ENCODE data around the gene ASS1. TPM values are rescaled to one million over a fixed set of nuclear protein-coding genes. Genes with fewer than 3 reads are reported as not detected.
A peak's percentile ranks its signal among the peaks of the same experiment; 100 is the strongest.
"Not testable (repeated sequence)": the region's sequence is repeated elsewhere in the genome, so short reads cannot be mapped to it uniquely, and the experiment has no call there.

Gene ASS1
- 100 to 1,000 TPM in 1 of 12 donors, 10 to 100 TPM in 10, not detected in 1; 37.6 to 134 (median 49.1) TPM for polyA plus RNA-seq (ENCODE audit: insufficient read length in 12 of 12)
- long read RNA-seq, donor 1, transcript ASS1-201 (15 exons, 1,564 nt) = major isoform, 140 of 349 reads
- long read RNA-seq, donor 1, partial matches to known transcripts = 207 of 349 reads
- long read RNA-seq, donor 1, other reads (novel, unspliced or antisense) = 0 of 349 reads
- long read RNA-seq, donor 2, transcript ASS1-201 (15 exons, 1,564 nt) = major isoform, 18 of 18 reads
- long read RNA-seq, donor 2, partial matches to known transcripts = 0 of 18 reads
- long read RNA-seq, donor 2, other reads (novel, unspliced or antisense) = 0 of 18 reads
- long read RNA-seq, donor 3, transcript ASS1-201 (15 exons, 1,564 nt) = major isoform, 5 of 6 reads
- long read RNA-seq, donor 3, partial matches to known transcripts = 0 of 6 reads
- long read RNA-seq, donor 3, other reads (novel, unspliced or antisense) = 0 of 6 reads
- long read RNA-seq, donor 4, transcript ASS1-201 (15 exons, 1,564 nt) = major isoform, 7 of 7 reads
- long read RNA-seq, donor 4, partial matches to known transcripts = 0 of 7 reads
- long read RNA-seq, donor 4, other reads (novel, unspliced or antisense) = 0 of 7 reads
- long read RNA-seq, donor 5 = 0 reads
- long read RNA-seq, donor 6, transcript ASS1-201 (15 exons, 1,564 nt) = major isoform, 7 of 13 reads
- long read RNA-seq, donor 6, partial matches to known transcripts = 6 of 13 reads
- long read RNA-seq, donor 6, other reads (novel, unspliced or antisense) = 0 of 13 reads
- long read RNA-seq, donor 7, transcript ASS1-201 (15 exons, 1,564 nt) = major isoform, 10 of 18 reads
- long read RNA-seq, donor 7, partial matches to known transcripts = 6 of 18 reads
- long read RNA-seq, donor 7, other reads (novel, unspliced or antisense) = 0 of 18 reads
- long read RNA-seq, donor 8, transcript ASS1-201 (15 exons, 1,564 nt) = major isoform, 17 of 18 reads
- long read RNA-seq, donor 8, partial matches to known transcripts = 0 of 18 reads
- long read RNA-seq, donor 8, other reads (novel, unspliced or antisense) = 0 of 18 reads
- long read RNA-seq, donor 9, transcript ASS1-201 (15 exons, 1,564 nt) = major isoform, 22 of 34 reads
- long read RNA-seq, donor 9, partial matches to known transcripts = 12 of 34 reads
- long read RNA-seq, donor 9, other reads (novel, unspliced or antisense) = 0 of 34 reads
- long read RNA-seq, donor 10, transcript ASS1-201 (15 exons, 1,564 nt) = major isoform, 20 of 26 reads
- long read RNA-seq, donor 10, partial matches to known transcripts = 6 of 26 reads
- long read RNA-seq, donor 10, other reads (novel, unspliced or antisense) = 0 of 26 reads
- long read RNA-seq, donor 11, transcript ASS1-201 (15 exons, 1,564 nt) = major isoform, 20 of 20 reads
- long read RNA-seq, donor 11, partial matches to known transcripts = 0 of 20 reads
- long read RNA-seq, donor 11, other reads (novel, unspliced or antisense) = 0 of 20 reads

DNA sequence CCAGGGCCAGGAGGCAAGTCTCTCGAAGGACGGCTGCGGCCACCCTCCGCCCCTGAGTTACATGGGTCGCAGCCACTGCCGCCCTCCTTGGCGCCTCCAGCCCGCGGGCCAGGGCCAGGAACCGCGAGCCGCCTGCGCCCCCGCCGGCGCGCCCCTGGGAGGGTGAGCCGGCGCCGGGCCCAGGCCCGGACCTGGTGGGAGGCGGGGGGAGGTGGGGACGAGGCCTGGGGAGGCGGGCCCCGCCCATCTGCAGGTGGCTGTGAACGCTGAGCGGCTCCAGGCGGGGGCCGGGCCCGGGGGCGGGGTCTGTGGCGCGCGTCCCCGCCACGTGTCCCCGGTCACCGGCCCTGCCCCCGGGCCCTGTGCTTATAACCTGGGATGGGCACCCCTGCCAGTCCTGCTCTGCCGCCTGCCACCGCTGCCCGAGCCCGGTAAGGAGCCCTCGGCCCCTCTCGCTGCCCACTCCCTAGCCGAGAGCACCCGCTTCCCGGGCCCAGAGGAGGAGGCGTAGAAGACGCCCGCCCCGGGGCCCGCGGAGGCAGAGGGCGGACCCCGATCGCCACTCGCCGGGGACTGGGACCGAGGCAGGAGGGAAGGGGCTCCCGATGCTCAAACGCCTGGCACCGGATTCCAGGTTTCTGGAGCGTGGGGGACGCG lies at the start of gene ASS1:
Gene ASS1 (plus strand): TSS at position 397 of the 657 bp plus-strand sequence. CDS start 7,268 bp downstream, outside the sequence.
- DNase-seq = peak; percentile 34

GRCh38 chr9:130395810-130396435 lies 48.8 kb upstream of the ASS1 start:
- DNase-seq = no peak

DNA sequence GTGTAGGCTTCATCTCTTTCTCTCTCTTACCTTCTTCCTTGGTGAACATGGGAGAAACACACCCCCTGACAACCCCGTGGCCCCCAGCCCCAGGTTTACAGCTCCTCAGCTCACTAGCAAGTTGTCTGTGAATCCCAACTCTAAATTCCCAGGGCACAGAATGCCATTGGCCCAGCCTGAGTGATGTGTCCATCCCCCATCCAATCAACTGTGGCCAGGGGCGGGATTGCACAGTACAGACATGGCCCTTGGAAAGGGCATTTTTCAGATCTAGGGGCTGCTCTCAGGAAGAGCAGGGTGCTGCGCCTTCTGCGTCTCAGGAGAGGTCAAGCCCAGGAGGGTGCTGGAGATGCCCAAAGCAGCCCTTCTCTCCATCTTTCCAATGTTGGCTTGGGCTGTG lies 48.2 kb upstream of the ASS1 start:
- DNase-seq = no peak

DNA sequence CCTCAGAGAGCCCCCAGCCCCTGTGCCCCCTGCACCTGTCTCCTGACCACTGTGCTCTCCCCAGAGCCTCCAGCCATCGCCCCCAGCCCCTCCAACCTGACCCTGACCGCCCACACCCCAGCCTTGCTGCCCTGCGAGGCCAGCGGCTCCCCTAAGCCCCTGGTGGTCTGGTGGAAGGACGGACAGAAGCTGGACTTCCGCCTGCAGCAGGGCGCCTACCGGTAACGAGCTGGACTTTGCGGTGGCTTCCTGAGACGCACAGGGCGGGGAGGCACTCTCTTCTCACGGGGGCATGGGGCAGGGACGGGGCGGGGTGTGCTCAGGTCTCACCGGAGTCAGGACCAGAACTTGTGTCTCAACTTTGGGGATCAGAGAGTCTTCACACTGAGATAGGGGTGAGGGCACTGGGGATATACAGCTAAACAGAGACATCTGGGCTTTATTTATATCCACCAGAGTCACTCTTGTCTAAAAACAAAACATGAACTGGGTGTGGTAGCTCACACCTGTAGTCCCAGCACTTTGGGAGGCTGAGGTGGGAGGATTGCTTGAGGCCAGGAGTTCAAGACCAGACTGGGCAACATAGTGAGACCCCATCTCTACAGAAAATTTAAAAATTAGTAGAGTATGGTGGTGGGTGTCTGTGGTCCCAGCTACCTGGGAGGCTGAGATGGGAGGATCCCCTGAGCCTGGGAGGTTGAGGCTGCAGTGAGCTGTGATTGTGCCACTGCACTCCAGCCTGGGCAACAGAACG lies 46.1 kb upstream of the ASS1 start:
- DNase-seq = no peak

DNA sequence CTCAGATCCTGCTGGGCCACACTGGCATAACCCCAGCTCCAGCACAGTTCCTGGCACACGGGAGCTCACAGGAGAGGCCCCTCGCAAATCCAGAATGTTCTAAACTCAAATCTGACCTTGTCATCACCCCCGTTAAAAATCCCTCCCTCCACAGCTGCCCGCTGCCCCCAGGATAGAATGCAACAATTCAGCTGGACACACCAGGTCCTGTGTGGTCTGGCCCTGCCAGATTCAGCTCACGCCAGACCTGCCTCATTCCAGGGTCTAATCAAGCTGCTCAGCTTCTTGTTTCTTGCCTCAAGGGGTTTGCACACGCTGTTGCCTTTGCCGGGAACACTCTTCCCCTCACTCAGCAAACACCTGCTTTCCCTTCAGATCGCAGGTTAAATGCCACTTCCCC lies 45.0 kb upstream of the ASS1 start:
- no peak for DNase-seq

DNA sequence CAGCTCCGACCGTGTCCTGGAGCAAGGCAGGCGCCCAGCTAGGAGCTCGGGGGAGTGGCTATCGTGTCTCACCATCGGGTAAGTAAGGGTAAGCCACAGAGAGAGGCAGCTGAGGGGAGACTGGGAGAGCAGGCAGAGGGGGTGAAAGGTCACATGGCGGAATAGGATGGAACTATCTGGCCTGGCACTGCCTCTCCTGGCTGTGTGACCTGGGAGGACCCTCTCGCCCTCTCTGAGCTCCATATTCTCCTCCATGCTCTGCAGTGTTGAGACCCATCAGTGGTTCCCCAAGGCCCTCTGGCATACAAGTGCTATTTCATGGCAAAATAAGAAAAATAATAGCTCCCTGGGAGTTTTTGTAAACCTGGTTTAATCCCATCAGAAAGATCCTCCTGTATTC lies 43.9 kb upstream of the ASS1 start:
- no peak for DNase-seq

- DNase-seq = not testable (repeated sequence)
Observed at GRCh38 chr9:130401742-130402141, 43.0 kb upstream of the ASS1 start.

DNA sequence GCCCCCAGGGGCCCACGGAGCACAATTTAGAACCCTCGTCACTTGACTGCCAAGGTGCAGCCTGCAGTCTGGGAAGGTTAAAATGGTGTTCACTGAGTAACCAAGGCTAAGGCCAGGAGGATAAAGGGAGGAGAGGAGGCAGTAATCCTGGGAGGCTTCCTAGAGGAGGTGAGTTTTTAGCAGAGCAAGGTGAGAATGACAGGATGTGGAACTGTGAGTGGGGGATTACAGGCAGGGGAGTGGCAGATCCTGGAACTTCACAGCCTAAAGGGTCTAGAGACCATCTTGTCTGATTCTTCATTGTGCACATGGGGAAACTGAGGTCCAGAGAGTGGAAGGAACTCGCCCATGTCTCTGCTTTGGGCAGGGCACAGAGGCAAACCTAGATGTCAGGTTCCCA lies 42.5 kb upstream of the ASS1 start:
- no peak for DNase-seq

DNA sequence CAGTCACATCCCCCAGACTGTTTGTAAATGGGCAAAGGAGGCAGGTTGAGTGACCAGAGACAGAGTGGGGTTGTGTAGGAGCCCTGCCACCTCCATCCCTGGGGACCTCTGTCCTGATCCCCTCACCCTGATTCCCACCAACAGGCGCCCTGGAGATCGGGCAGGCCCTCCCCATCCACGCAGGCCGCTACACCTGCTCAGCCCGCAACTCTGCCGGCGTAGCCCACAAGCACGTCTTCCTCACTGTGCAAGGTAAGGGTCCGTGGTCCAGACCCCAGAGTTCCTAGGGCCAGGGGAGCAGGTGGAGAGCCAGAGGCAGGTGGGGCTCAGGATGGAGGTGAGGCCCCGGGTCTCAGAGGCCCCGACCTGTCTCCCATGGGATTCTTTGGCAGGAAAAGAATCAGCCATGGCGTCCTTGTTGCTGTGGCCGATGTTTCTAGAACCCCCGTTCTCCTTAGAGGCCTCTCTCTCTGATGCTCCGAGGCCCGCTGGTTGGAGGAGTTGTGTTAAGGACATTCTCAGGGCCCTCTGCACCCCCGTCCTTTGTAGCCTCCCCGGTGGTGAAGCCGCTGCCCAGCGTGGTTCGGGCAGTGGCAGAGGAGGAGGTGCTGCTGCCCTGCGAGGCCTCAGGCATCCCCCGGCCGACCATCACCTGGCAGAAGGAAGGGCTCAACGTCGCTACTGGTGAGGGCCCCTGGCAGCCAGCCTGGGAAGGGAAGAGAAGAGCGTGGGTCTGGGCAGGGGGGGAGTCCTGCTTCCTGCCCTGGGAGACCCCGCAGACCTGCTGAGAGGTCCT lies 41.9 kb upstream of the ASS1 start:
- no peak for DNase-seq

DNA sequence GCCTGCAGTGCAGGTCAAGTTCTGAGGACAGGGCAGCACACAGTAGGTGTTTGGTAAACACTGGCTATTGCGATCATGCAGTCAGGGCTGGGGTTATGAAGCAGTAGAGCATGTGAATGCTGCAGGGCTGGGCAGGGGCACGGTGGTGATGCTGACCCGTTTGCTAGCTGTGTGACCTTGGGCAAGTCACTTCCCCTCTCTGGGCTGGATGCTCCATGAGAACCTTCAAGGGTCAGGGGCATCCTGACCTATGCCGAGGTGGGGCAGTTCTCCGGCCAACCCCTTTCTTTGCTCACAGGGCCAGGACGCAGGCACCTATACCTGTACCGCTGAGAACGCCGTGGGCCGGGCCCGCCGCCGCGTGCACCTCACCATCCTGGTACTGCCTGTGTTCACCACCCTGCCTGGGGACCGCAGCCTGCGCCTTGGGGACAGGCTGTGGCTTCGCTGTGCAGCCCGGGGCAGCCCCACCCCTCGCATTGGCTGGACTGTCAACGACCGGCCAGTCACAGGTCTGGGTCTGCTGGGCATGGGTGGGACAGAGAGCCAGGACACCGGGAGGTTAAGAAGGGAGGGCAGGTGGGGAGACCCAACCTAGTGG lies 39.0 kb upstream of the ASS1 start:
- no peak for DNase-seq

DNA sequence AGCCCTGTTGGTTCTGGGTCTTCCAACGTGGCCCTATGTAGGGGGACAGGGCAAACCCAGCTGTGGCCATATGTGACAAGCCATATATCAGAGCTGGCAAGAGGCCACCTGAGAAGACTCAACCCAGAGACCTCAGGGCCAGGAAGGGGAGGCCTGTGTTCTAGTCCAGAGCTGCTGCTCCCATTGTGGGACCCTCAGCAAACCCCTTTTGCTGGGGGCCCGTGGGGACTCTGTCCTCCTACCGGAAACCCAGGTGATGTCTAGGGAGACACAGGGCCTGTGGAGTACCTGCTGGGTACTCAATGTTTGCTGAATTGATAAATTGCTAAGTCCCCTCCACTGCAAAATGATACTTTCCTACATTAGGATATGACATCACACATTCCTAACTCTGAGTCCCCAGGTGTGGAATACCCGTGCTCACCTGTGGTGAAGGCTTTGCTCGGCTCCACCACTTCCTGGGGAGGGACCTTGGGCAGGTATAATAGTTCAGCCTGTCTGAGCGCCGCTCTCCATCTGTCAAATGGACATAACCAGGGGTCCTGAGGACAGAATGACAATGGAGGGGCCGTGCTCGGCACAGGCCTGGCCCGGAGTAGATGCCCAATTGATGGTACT lies 38.4 kb upstream of the ASS1 start:
- DNase-seq = no peak

DNA sequence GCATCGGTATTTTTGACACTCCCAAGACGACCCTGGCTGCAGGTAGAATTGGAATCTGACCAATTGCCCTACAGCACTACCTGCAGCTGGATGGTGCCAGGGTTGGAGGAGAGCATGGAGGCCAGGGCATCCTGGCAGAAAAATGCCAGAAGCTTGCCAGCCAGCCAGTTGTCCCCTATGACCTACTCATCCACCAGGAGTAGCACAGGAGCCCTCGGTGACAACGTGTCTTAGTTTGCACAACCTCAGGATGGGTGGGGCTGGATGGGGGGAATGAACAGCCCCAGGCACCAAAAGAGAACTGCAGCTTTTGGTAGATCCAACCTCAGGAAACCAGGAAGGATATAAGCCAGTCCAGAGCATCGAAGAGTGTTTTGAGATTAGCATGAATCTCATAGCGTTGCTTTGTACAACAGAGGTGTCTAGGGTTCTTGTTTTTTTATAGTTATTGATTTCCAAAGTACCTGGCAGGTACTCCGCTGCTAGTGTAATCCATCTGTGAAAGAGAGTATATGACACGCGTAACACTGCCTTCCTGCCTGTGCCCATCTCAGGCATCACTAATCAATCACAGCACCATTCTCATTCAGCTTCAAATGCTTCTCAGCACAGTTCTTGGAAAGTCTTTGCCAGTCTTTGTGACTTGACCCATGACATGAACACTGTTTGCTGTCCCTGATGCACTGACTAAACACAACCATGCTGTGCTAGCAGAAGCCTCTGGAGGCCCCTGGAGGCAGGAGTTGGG lies 36.7 kb upstream of the ASS1 start:
- no peak for DNase-seq

GRCh38 chr9:130408669-130409068 lies 36.1 kb upstream of the ASS1 start:
- DNase-seq = no peak

DNA sequence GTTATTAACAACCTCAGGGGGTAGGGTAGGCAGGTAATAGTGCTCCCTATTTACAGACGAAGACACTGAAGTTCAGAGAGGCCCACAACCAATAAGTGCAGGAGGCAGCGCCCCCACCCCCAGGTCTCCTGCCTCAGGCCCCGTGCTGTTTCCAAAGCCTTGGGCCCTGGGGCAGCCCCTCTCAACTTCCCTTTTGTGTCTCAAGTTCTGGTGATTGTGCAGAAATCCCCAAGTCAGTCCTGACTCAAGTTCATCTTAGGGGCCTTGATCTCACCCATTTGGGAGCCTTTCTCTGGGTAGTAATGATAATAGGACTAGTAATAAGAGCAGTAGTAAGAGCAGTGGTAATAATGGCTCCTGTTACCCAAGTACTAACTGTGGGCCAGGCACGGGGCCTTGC lies 35.5 kb upstream of the ASS1 start:
- DNase-seq = no peak

DNA sequence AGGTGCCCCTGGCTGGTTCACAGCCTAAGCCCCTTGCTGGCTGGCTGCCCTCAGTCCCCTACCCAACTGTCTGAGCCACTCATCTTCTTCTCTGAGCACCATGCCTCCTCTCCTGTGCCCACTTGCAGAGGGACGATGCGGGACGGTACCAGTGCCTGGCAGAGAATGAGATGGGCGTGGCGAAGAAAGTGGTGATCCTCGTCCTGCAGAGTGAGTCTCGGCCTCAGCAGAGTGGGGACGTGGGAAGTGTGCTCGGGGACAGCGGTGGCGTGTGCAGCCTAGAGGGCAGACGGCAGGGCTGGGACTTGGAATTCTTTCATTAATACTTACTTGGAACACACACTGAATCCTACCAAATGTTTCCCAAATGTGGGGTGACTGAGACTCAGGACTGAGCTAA lies 34.3 kb upstream of the ASS1 start:
- no peak for DNase-seq

- no peak for DNase-seq
Observed at GRCh38 chr9:130411566-130411915, 33.2 kb upstream of the ASS1 start.

DNA sequence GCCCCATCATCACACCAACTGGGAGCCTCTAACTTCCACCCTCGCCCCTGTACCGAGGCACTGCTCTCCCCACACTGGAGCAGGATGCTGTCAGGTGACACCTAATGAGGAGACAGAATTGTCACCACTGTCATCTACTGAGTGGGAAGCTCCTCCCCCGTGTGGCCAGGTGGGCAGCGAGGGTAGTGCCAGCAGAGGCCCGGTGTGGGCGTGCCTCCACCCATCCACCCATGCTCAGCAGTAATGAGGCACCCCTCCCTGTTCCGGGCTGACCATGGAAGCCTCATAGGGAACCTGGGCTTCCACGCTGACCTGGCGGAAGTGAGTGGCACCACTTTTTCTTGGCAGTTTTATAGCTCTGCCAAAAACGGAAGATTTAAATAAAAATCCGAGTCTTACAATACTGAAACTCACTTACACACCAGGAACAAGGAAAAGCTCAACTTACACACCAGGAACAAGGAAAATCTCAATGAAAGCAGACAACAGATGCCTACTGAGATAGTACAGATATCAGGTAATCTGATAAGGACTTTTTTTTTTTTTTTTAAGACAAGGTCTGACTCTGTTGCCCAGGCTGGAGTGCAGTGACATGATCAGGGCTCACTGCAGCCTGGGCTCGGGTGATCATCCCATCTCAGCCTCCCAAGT lies 30.6 kb upstream of the ASS1 start:
- no peak for DNase-seq
